K562 (cell line): ENCODE measurements around the gene PHAX. TPM values are rescaled to one million over a fixed set of nuclear protein-coding genes. Genes with fewer than 3 reads are reported as not detected.

ENCODE experiments used
- ATF1 ChIP-seq, 2 experiments: fragments of 450-650 bp in 1 of 2; IDR thresholded peaks; 2 replicates each; pipeline ENCODE4 v1.6.1; 2016; ENCODE audit warnings: missing compliant biosample characterization in 1 of 2, missing genetic modification characterization in 1 of 2
- ELF2 ChIP-seq: fragments of 250-450 bp; sonication (Bioruptor Pico); IDR thresholded peaks from 2 replicates; pipeline ENCODE4 v1.5.0; 2021; ENCODE audit warnings: mild to moderate bottlenecking
- KDM4B ChIP-seq, 2 experiments: fragments of 450-650 bp in 1 of 2; sonication (generic) in 1 of 2; IDR thresholded peaks; 2 replicates each; pipeline ENCODE4 v1.6.1; 2016 to 2017; ENCODE audit warnings: borderline replicate concordance in 2 of 2, antibody characterized with exemption in 1 of 2, low read depth in 1 of 2, mild to moderate bottlenecking in 1 of 2
- PML ChIP-seq: IDR thresholded peaks from 2 replicates; pipeline ENCODE4 v1.6.1; 2012; ENCODE audit warnings: low read length, inconsistent platforms
- PTRF ChIP-seq: fragments of 450-650 bp; IDR thresholded peaks from 2 replicates; pipeline ENCODE4 v1.6.1; 2016; ENCODE audit warnings: mild to moderate bottlenecking, missing genetic modification characterization, missing compliant biosample characterization
- SMARCB1 ChIP-seq: IDR thresholded peaks from 2 replicates; pipeline ENCODE4 v1.6.1; 2011; ENCODE audit warnings: improper control_type of control experiment, low read depth; ENCODE audit not compliant: insufficient read length
- SOX6 ChIP-seq: fragments of 450-650 bp; IDR thresholded peaks from 2 replicates; pipeline ENCODE4 v1.6.1; 2014; ENCODE audit warnings: mild to moderate bottlenecking
- TOE1 ChIP-seq, 2 experiments: fragments of 450-650 bp in 1 of 2; sonication (generic) in 1 of 2; formaldehyde crosslinking in 1 of 2; IDR thresholded peaks; 2 replicates each; pipeline versions ENCODE4 v1.7.1 to v1.8.0; 2016 to 2022; ENCODE audit warnings: borderline replicate concordance in 2 of 2, mild to moderate bottlenecking in 2 of 2, antibody characterized with exemption in 1 of 2, inconsistent platforms in 1 of 2, low read depth in 1 of 2, missing genetic modification reagents in 1 of 2, moderate library complexity in 1 of 2
- XRCC4 ChIP-seq: IDR thresholded peaks from one replicate; pipeline ENCODE4 v1.6.1; 2011; ENCODE audit not compliant: insufficient read depth, insufficient read length; ENCODE audit errors: extremely low read depth
- ZNF263 ChIP-seq: sonication (generic); formaldehyde crosslinking; IDR thresholded peaks from 2 replicates; pipeline ENCODE4 v1.8.0; 2022; ENCODE audit warnings: mild to moderate bottlenecking, missing genetic modification reagents, borderline replicate concordance
- polyA plus RNA-seq, 8 experiments: library from polyadenylated mRNA; depleted of rRNA in 4 of 8; stranded (reverse) in 5 of 8; unstranded in 3 of 8; fragments of >200 nt; fragmentation: Nextera tagmentation in 2 of 8; fragmentation: Illumina TruSeq in 1 of 8; extraction: Ambion mirVana in 2 of 8; extraction: Trizol in 1 of 8; gene quantifications; 2 replicates each; pipeline versions ENCODE4 v1.2.1 to v1.2.3, GENCODE V29; 2011 to 2014; ENCODE audit warnings: inconsistent platforms in 1 of 8, missing spikeins in 1 of 8
- total RNA-seq, 7 experiments: library from RNA; depleted of rRNA in 6 of 7; stranded (reverse); fragments of >200 nt in 6 of 7; fragmentation: Illumina TruSeq in 2 of 7; extraction: Trizol in 2 of 7; gene quantifications; 2 replicates each; pipeline versions ENCODE4 v1.2.1 to v1.2.3, GENCODE V29; 2011 to 2021; ENCODE audit warnings: low replicate concordance in 1 of 7
- TF ChIP-seq, protein P1 (sequence below): sonication (generic); formaldehyde crosslinking; IDR thresholded peaks from 2 replicates; pipeline ENCODE4 v1.8.1; 2023; ENCODE audit warnings: mild to moderate bottlenecking, missing genetic modification reagents
- TF ChIP-seq, protein P2 (sequence below): sonication (generic); formaldehyde crosslinking; IDR thresholded peaks from 2 replicates; pipeline ENCODE4 v1.8.0; 2022; ENCODE audit warnings: mild to moderate bottlenecking, missing genetic modification reagents
- TF ChIP-seq, protein P3 (sequence below): fragments of 200-800 bp; sonication (Bioruptor generic); IDR thresholded peaks from 2 replicates; pipeline ENCODE4 v1.6.1; 2017; ENCODE audit warnings: missing genetic modification characterization, missing compliant biosample characterization
- TF ChIP-seq, protein P4 (sequence below): fragments of 450-650 bp; IDR thresholded peaks from 2 replicates; pipeline ENCODE4 v1.6.1; 2016; ENCODE audit warnings: antibody characterized with exemption

Gene PHAX
- total and polyA plus RNA-seq, 9 of the 15 experiments (the other 6 are each of a cell fraction or from before 2014, with no cell fraction given): 20.2 to 59.8 (median 43.5) TPM

DNA sequence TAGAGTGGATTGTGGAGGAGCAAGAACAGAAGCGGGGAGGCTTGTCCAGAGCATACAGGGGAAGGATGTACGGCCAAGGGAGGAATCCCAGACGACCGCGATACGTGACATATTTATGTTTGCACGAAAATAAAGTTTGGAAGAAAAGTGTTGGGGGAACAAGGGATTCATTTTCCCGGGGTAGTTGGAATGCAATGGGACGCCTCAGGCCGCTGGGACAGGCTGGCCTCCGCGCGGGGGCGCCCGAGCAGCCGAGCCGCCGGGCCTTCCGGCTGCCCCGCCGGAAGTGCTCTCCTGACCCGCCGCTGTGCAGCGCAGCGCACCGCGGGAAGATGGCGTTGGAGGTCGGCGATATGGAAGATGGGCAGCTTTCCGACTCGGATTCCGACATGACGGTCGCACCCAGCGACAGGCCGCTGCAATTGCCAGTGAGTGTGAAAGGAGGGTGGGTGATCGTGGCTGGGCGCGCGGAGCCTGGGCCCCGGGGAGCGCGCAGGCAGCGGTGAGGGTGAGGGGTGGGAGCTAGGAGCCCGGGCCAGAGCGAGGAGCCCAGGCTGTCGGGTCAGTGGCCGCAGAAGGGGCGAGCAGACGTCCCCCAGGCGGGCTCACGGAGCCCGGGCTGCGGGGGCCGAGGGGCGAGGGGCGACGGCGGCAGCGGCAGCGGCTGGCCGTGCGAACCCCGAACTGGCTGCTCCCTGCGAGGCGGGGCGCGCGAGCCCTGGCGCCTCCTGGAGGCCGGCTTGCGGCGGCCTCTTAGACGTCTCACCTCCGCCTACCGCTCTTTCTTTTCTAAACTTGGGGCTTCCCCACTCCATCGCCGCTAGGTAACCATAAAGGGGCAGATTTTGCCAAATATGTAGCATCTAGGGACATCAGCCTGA, at the start of gene PHAX (continued):
- TF ChIP-seq, protein P1, sequence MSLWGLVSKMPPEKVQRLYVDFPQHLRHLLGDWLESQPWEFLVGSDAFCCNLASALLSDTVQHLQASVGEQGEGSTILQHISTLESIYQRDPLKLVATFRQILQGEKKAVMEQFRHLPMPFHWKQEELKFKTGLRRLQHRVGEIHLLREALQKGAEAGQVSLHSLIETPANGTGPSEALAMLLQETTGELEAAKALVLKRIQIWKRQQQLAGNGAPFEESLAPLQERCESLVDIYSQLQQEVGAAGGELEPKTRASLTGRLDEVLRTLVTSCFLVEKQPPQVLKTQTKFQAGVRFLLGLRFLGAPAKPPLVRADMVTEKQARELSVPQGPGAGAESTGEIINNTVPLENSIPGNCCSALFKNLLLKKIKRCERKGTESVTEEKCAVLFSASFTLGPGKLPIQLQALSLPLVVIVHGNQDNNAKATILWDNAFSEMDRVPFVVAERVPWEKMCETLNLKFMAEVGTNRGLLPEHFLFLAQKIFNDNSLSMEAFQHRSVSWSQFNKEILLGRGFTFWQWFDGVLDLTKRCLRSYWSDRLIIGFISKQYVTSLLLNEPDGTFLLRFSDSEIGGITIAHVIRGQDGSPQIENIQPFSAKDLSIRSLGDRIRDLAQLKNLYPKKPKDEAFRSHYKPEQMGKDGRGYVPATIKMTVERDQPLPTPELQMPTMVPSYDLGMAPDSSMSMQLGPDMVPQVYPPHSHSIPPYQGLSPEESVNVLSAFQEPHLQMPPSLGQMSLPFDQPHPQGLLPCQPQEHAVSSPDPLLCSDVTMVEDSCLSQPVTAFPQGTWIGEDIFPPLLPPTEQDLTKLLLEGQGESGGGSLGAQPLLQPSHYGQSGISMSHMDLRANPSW (CRISPR knock-in tag): no peak
- peak in 1 of 2 experiments; percentile 71; a peak in 1 of 4 replicates for TF ChIP-seq KDM4B (IDR thresholded peaks at IDR 0.05; ENCODE audit: borderline replicate concordance in 2 of 2, low read depth in 1 of 2)
- peak; percentile 60; the same call in 1 of the 2 replicates for TF ChIP-seq ELF2 (CRISPR knock-in tag)
- TF ChIP-seq, protein P2, sequence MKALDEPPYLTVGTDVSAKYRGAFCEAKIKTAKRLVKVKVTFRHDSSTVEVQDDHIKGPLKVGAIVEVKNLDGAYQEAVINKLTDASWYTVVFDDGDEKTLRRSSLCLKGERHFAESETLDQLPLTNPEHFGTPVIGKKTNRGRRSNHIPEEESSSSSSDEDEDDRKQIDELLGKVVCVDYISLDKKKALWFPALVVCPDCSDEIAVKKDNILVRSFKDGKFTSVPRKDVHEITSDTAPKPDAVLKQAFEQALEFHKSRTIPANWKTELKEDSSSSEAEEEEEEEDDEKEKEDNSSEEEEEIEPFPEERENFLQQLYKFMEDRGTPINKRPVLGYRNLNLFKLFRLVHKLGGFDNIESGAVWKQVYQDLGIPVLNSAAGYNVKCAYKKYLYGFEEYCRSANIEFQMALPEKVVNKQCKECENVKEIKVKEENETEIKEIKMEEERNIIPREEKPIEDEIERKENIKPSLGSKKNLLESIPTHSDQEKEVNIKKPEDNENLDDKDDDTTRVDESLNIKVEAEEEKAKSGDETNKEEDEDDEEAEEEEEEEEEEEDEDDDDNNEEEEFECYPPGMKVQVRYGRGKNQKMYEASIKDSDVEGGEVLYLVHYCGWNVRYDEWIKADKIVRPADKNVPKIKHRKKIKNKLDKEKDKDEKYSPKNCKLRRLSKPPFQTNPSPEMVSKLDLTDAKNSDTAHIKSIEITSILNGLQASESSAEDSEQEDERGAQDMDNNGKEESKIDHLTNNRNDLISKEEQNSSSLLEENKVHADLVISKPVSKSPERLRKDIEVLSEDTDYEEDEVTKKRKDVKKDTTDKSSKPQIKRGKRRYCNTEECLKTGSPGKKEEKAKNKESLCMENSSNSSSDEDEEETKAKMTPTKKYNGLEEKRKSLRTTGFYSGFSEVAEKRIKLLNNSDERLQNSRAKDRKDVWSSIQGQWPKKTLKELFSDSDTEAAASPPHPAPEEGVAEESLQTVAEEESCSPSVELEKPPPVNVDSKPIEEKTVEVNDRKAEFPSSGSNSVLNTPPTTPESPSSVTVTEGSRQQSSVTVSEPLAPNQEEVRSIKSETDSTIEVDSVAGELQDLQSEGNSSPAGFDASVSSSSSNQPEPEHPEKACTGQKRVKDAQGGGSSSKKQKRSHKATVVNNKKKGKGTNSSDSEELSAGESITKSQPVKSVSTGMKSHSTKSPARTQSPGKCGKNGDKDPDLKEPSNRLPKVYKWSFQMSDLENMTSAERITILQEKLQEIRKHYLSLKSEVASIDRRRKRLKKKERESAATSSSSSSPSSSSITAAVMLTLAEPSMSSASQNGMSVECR (CRISPR knock-in tag): 0 out of 2 replicates have a peak, but pooled peaks have one; percentile 43
- no peak for TF ChIP-seq ATF1 (CRISPR knock-in tag; IDR thresholded peaks at IDR 0.05)
- TF ChIP-seq ATF1 (tag; IDR thresholded peaks at IDR 0.05): peak; percentile 72
- TF ChIP-seq ZNF263 (CRISPR knock-in tag): 0 out of 2 replicates have a peak, but pooled peaks have one; percentile 4
- TF ChIP-seq, protein P3, sequence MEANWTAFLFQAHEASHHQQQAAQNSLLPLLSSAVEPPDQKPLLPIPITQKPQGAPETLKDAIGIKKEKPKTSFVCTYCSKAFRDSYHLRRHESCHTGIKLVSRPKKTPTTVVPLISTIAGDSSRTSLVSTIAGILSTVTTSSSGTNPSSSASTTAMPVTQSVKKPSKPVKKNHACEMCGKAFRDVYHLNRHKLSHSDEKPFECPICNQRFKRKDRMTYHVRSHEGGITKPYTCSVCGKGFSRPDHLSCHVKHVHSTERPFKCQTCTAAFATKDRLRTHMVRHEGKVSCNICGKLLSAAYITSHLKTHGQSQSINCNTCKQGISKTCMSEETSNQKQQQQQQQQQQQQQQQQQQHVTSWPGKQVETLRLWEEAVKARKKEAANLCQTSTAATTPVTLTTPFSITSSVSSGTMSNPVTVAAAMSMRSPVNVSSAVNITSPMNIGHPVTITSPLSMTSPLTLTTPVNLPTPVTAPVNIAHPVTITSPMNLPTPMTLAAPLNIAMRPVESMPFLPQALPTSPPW (CRISPR knock-in tag): peak; percentile 18; the same call in 1 of the 2 replicates
- TF ChIP-seq TOE1 (IDR thresholded peaks at IDR 0.05; ENCODE audit: borderline replicate concordance): 0 out of 2 replicates have a peak, but pooled peaks have one; percentile 26
- no peak for TF ChIP-seq TOE1 (CRISPR knock-in tag; IDR thresholded peaks at IDR 0.05; ENCODE audit: borderline replicate concordance, low read depth)
- TF ChIP-seq XRCC4: no peak
- TF ChIP-seq PTRF (tag): no peak
- TF ChIP-seq, protein P4, sequence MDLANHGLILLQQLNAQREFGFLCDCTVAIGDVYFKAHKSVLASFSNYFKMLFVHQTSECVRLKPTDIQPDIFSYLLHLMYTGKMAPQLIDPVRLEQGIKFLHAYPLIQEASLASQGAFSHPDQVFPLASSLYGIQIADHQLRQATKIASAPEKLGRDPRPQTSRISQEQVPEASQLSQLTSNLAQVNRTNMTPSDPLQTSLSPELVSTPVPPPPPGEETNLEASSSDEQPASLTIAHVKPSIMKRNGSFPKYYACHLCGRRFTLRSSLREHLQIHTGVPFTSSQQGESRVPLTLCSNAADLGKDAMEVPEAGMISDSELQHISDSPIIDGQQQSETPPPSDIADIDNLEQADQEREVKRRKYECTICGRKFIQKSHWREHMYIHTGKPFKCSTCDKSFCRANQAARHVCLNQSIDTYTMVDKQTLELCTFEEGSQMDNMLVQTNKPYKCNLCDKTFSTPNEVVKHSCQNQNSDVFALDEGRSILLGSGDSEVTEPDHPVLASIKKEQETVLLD: no peak
- TF ChIP-seq SMARCB1: no peak
- peak; percentile 80 for TF ChIP-seq PML
- no peak for TF ChIP-seq SOX6
